ENCODE data around the gene MEF2C.

Gene MEF2C

GRCh38 chr5:88888291-88888690 is 5.3 kb upstream of the MEF2C start:
- no peak for DNase-seq (ENCODE audit: low read depth)

GRCh38 chr5:88887342-88887741 is 4.4 kb upstream of the MEF2C start:
- DNase-seq (ENCODE audit: low read depth): no peak

GRCh38 chr5:88886746-88887341 is 3.9 kb upstream of the MEF2C start:
- DNase-seq (ENCODE audit: low read depth): no peak

- DNase-seq (ENCODE audit: low read depth): no peak
Observed at GRCh38 chr5:88886252-88886651, 3.3 kb upstream of the MEF2C start.

GRCh38 chr5:88885002-88885401 is 2.0 kb upstream of the MEF2C start:
- peak; percentile 5 for DNase-seq (ENCODE audit: low read depth)

GRCh38 chr5:88884608-88884877 is 1.6 kb upstream of the MEF2C start:
- peak; percentile 13 for DNase-seq (ENCODE audit: low read depth)

GRCh38 chr5:88883836-88884607 is 1.0 kb upstream of the MEF2C start:
- DNase-seq (ENCODE audit: low read depth): peak; percentile 65

GRCh38 chr5:88882276-88883038 is 527 bp downstream of the MEF2C start:
- peak; percentile 12 for DNase-seq (ENCODE audit: low read depth)

GRCh38 chr5:88881571-88881971 is 1.4 kb downstream of the MEF2C start:
- DNase-seq (ENCODE audit: low read depth): peak; percentile 14

- no peak for DNase-seq (ENCODE audit: low read depth)
Observed at GRCh38 chr5:88880201-88880600, 2.8 kb downstream of the MEF2C start.

- DNase-seq (ENCODE audit: low read depth): no peak
Observed at GRCh38 chr5:88879724-88880123, 3.3 kb downstream of the MEF2C start.

- peak; percentile 69 for DNase-seq (ENCODE audit: low read depth)
Observed at GRCh38 chr5:88878976-88879375, 4.0 kb downstream of the MEF2C start.

GRCh38 chr5:88877826-88878225 is 5.2 kb downstream of the MEF2C start:
- DNase-seq (ENCODE audit: low read depth): no peak

GRCh38 chr5:88876714-88877113 is 6.3 kb downstream of the MEF2C start:
- DNase-seq (ENCODE audit: low read depth): no peak

GRCh38 chr5:88875341-88876234 is 7.4 kb downstream of the MEF2C start:
- no peak for DNase-seq (ENCODE audit: low read depth)

- DNase-seq (ENCODE audit: low read depth): no peak
Observed at GRCh38 chr5:88873447-88873846, 9.5 kb downstream of the MEF2C start.

- DNase-seq (ENCODE audit: low read depth): no peak
Observed at GRCh38 chr5:88872971-88873370, 10.0 kb downstream of the MEF2C start.

GRCh38 chr5:88870285-88870684 is 12.7 kb downstream of the MEF2C start:
- DNase-seq (ENCODE audit: low read depth): no peak

- no peak for DNase-seq (ENCODE audit: low read depth)
Observed at GRCh38 chr5:88868468-88869068, 14.4 kb downstream of the MEF2C start.

GRCh38 chr5:88867638-88868037 is 15.3 kb downstream of the MEF2C start:
- no peak for DNase-seq (ENCODE audit: low read depth)

- DNase-seq (ENCODE audit: low read depth): no peak
Observed at GRCh38 chr5:88863523-88863922, 19.5 kb downstream of the MEF2C start.

All from ELR (cell line).